DOHH2 (cell line): ENCODE results near the gene ACTA2.

ENCODE experiments used
- H3F3A ChIP-seq: fragments of 200-600 bp; sonication (generic), shearing (Covaris generic); 2 replicates; pipeline ENCODE4 v1.6.0; 2016; ENCODE audit warnings: antibody characterized with exemption, mild to moderate bottlenecking; ENCODE audit not compliant: control insufficient read depth, insufficient read depth
- H3K27ac ChIP-seq: fragments of 200-600 bp; sonication (generic); 2 replicates; pipeline ENCODE4 v1.5.1; 2014; ENCODE audit warnings: low read depth, mild to moderate bottlenecking, low read length, moderate library complexity
- H3K27me3 ChIP-seq: fragments of 200-600 bp; sonication (generic); 2 replicates; pipeline ENCODE4 v1.6.1; 2014; ENCODE audit warnings: mild to moderate bottlenecking, low read length, mixed read lengths; ENCODE audit not compliant: control insufficient read depth
- H3K36me3 ChIP-seq: fragments of 200-600 bp; sonication (generic); 2 replicates; pipeline ENCODE4 v1.6.1; 2014; ENCODE audit warnings: mild to moderate bottlenecking, low read length, moderate library complexity, mixed read lengths; ENCODE audit not compliant: control insufficient read depth
- H3K4me1 ChIP-seq: fragments of 200-600 bp; sonication (generic); 2 replicates; pipeline ENCODE4 v1.6.1; 2014; ENCODE audit warnings: mild to moderate bottlenecking, low read length, mixed read lengths; ENCODE audit not compliant: control insufficient read depth
- H3K4me2 ChIP-seq: fragments of 200-600 bp; sonication (generic); 2 replicates; pipeline ENCODE4 v1.6.0; 2014; ENCODE audit warnings: mild to moderate bottlenecking, low read length, moderate library complexity
- H3K4me3 ChIP-seq: fragments of 200-600 bp; sonication (generic); 2 replicates; pipeline ENCODE4 v1.5.1; 2014; ENCODE audit warnings: mild to moderate bottlenecking, low read length, mixed read lengths
- H3K79me2 ChIP-seq: fragments of 200-600 bp; sonication (generic); 2 replicates; pipeline ENCODE4 v1.6.1; 2014; ENCODE audit warnings: mild to moderate bottlenecking, low read length, mixed read lengths; ENCODE audit not compliant: control insufficient read depth
- H3K9me2 ChIP-seq: fragments of 200-600 bp; sonication (generic); replicated peaks from 2 replicates; pipeline ENCODE4 v1.6.1; 2014; ENCODE audit warnings: mild to moderate bottlenecking, low read length, mixed read lengths; ENCODE audit not compliant: control insufficient read depth
- H3K9me3 ChIP-seq: fragments of 200-600 bp; sonication (generic); 2 replicates; pipeline ENCODE4 v1.6.1; 2014; ENCODE audit warnings: antibody characterized with exemption, low read length, mixed read lengths; ENCODE audit not compliant: control insufficient read depth, insufficient read depth
- H4K20me1 ChIP-seq: fragments of 200-600 bp; sonication (generic); 2 replicates; pipeline ENCODE4 v1.6.0; 2014; ENCODE audit warnings: low read depth, mild to moderate bottlenecking, antibody characterized with exemption, low read length, moderate library complexity; ENCODE audit not compliant: control insufficient read depth, insufficient read depth
- EZH2phosphoT487 ChIP-seq: fragments of 200-600 bp; sonication (generic); IDR thresholded peaks from 2 replicates; pipeline ENCODE4 v1.6.1; 2017; ENCODE audit warnings: borderline replicate concordance, mild to moderate bottlenecking, antibody characterized with exemption, low read length, moderate library complexity, mixed read lengths
- TF ChIP-seq, protein P1 (sequence below): fragments of 200-600 bp; sonication (generic); IDR thresholded peaks from one replicate; pipeline ENCODE4 v1.5.1; 2014; ENCODE audit warnings: antibody characterized with exemption, mild to moderate bottlenecking, low read depth, low read length; ENCODE audit not compliant: poor library complexity, severe bottlenecking

ACTA2 gene

DNA sequence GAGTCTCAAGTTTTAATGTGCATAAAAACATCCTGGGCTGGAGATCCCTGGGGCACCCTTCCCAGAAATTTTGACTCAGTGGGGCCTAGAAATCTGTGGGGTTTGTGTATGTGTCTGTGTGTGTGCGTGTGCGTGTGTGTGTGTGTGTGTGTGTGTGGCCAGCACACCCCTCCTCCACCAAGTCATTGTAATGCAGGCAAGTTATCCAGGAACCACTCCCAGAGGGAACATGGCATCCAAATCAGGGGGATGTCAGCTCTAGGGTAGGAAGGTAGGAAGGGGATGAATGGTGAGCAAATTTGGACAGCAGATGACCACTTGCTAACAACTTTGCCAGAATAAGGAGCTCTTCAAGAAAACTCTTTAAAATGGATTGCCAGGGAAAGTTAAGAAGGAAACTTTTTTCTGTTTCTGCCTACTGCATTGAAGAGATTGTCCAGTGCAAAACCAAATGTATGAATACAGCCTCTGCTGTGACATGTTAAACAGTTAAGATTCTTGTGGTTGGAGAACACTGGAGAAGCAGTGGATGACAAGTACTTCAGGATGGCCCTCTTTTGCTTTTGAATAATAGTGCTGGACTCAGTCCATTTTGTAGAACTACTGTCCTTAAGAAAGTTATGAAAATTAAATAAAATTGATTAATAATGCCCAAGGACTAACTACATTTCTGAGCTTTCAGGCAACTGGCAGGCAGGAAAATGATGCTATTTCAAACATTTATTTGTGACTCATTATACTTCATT is 60.2 kb downstream of the ACTA2 start:
- Histone ChIP-seq H3K4me3 (no peak overlapping the region), H3K79me2 (peaks cover 46% of the 10 kb centered on the region), H3K36me3 (0 out of 2 replicates have a peak, but pooled peaks cover 6% of the 10 kb centered on the region), H3K9me2 (no peaks in the 10 kb centered on the region), H3F3A (no peaks in the 10 kb centered on the region), H3K27me3 (no peaks in the 10 kb centered on the region), H3K4me2 (no peak overlapping the region), H3K4me1 (peaks cover 56% of the 10 kb centered on the region), H4K20me1 (no peaks in the 10 kb centered on the region), H3K9me3 (no peaks in the 10 kb centered on the region), H3K27ac (no peak overlapping the region)
- TF ChIP-seq EZH2phosphoT487: no peak
- TF ChIP-seq, protein P1, sequence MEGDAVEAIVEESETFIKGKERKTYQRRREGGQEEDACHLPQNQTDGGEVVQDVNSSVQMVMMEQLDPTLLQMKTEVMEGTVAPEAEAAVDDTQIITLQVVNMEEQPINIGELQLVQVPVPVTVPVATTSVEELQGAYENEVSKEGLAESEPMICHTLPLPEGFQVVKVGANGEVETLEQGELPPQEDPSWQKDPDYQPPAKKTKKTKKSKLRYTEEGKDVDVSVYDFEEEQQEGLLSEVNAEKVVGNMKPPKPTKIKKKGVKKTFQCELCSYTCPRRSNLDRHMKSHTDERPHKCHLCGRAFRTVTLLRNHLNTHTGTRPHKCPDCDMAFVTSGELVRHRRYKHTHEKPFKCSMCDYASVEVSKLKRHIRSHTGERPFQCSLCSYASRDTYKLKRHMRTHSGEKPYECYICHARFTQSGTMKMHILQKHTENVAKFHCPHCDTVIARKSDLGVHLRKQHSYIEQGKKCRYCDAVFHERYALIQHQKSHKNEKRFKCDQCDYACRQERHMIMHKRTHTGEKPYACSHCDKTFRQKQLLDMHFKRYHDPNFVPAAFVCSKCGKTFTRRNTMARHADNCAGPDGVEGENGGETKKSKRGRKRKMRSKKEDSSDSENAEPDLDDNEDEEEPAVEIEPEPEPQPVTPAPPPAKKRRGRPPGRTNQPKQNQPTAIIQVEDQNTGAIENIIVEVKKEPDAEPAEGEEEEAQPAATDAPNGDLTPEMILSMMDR: no peak

DNA sequence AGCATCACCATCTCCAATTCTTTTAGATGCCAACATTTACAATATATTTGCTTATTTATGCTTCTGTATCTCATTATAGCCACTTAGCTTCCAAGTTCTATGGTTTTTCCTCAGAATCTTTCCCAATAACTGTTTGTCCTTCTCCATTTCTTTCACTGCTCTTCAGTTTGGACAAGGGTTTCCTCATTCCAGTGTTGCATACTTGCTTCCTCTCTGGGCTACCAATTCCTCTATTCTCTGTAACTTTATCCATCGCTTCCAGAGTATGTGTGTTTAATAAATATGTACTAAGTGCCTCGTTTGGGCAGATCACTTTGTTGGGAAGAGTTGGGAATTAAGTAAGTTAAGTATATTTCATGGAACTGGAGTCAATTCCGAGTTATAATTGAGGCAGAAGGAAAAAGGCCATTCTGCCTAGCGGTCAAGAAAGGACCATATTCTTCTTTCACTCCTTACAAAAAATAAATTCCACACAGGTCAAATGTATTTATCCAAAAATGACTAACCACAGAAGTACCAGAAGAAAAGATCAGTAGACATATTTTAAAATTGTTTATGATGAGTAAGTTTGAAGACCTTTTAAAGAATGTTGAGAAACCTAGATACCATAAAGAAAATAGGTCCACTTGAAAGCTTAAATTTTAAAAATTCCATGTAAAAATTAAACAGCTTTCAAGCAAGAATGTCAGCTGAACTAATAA is 61.7 kb downstream of the ACTA2 start:
- Histone ChIP-seq H3K27ac (no peak overlapping the region), H3K9me3 (no peaks in the 10 kb centered on the region), H3K79me2 (peaks cover 59% of the 10 kb centered on the region), H3K36me3 (0 out of 2 replicates have a peak, but pooled peaks cover 6% of the 10 kb centered on the region), H4K20me1 (no peaks in the 10 kb centered on the region), H3K4me1 (peaks cover 62% of the 10 kb centered on the region), H3F3A (no peaks in the 10 kb centered on the region), H3K9me2 (no peaks in the 10 kb centered on the region), H3K4me2 (no peak overlapping the region), H3K4me3 (no peak overlapping the region), H3K27me3 (no peaks in the 10 kb centered on the region)
- no peak for TF ChIP-seq EZH2phosphoT487
- TF ChIP-seq, protein P1: no peak

DNA sequence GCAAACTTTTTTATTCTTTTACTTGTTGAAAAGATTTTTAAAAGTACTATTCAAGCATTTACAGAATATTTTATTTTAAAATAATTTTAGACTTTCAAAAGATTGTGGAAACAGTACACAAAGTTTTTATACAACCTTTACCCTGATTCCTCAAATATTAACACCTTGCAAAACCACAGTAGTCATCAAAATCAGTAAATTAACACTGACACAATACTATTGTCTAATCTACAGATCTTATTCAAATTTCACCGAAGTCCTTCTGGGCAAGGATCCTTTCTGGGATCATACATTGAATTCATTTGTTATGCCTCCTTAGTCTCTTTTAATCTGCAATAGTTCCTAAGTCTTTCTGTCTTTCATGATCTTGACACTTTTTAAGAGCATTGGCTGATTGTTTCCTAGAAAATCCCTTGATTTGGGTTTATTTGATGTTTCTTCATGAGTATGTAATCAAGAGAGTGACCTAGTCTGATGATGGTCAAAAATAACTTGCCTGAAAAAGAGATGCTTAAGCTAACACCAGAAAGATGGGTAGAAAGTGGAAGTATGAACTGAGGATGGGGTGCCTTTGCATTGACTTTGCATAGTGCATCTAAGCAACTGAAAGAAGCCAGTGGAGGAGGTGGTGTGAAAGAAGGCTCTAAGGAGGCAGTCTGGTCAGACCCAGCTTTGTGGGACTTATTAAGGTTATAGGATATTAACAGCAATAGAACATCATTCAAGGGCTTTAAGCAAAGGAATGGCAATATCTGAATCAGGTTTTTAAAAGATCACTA is 62.8 kb downstream of the ACTA2 start:
- no peaks in the 10 kb centered on the region for H3F3A ChIP-seq
- H3K4me1 ChIP-seq: peaks cover 73% of the 10 kb centered on the region
- no peaks in the 10 kb centered on the region for H4K20me1 ChIP-seq
- H3K27ac ChIP-seq: no peak overlapping the region
- no peak for TF ChIP-seq EZH2phosphoT487
- TF ChIP-seq, protein P1: no peak
- no peaks in the 10 kb centered on the region for H3K27me3 ChIP-seq
- H3K9me2 ChIP-seq: no peaks in the 10 kb centered on the region
- H3K4me3 ChIP-seq: peak overlapping the region; percentile 31
- H3K79me2 ChIP-seq: peaks cover 70% of the 10 kb centered on the region
- H3K36me3 ChIP-seq: 0 out of 2 replicates have a peak, but pooled peaks cover 6% of the 10 kb centered on the region
- H3K9me3 ChIP-seq: no peaks in the 10 kb centered on the region
- peak overlapping the region; percentile 98 for H3K4me2 ChIP-seq
